ENCODE measurements around the gene P3H1.
"Not testable (repeated sequence)": the region's sequence is repeated elsewhere in the genome, so short reads cannot be mapped to it uniquely, and the experiment has no call there.

Gene P3H1

GRCh38 chr1:42768172-42768571 lies 1.3 kb upstream of the P3H1 start:
- DNase-seq = no peak

- DNase-seq = no peak
Observed at GRCh38 chr1:42767510-42768000, 727 bp upstream of the P3H1 start.

GRCh38 chr1:42765832-42766740 lies 742 bp downstream of the P3H1 start:
- no peak for DNase-seq

- DNase-seq = no peak
Observed at GRCh38 chr1:42765269-42765668, 1.6 kb downstream of the P3H1 start.

- DNase-seq = no peak
Observed at GRCh38 chr1:42762269-42762668, 4.6 kb downstream of the P3H1 start.

DNA sequence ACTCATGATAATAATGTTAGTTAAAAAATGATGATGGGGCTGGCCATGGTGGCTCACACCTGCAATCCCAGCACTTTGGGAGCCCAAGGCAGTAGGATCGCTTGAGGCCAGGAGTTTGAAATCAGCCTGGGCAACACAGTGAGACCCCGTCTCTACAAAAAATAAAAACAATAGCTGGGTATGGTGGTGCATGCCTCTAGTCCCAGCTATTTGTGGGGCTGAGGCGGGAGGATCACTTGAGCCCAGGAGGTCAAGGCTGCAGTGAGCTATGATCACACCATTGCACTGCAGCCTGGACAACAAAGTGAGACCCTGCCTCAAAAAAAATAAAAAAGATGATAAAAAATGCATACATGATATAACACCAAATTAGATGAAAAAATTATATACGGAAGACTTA lies 5.3 kb downstream of the P3H1 start:
- no peak for DNase-seq

- DNase-seq = no peak
Observed at GRCh38 chr1:42759114-42759513, 7.7 kb downstream of the P3H1 start.

- no peak for DNase-seq
Observed at GRCh38 chr1:42758641-42759040, 8.2 kb downstream of the P3H1 start.

DNA sequence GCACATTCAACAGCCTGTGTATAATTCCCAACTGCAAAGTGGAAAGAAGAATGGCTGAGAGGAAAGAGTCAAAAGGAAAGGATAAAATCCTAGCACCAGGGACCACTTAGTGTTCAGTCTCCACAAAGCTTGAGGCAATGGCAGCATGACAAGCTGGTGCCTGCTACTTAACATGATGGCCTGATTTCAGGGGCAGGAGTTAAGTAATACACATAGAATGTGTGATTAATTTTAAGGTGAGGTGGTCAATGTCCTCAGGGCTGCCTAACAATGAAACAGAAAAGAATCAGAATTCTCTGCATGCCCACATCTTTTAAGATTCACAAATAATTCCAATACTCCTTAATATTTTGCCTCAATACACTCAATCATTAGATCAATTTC lies 8.9 kb downstream of the P3H1 start:
- no peak for DNase-seq

- no peak for DNase-seq
Observed at GRCh38 chr1:42756956-42757891, 9.6 kb downstream of the P3H1 start.

DNA sequence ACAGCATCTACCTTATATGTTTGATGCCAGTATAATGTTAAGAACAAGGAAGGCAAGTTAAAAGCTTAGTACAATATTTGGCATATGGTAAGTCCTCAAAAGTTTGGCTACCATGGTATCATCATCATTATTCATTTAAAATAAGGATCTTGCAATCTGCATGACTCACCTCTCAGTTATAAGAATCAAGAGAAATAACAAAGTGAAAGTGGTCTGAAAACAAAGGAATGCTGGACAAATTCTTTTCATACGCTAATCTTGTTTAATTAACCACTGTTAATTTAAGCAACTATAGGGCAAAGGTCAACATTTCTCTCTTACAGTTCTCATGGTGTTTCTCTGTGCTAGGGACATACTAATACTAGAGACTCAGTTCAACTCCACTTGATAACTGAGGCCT lies 13.8 kb downstream of the P3H1 start:
- DNase-seq = no peak

DNA sequence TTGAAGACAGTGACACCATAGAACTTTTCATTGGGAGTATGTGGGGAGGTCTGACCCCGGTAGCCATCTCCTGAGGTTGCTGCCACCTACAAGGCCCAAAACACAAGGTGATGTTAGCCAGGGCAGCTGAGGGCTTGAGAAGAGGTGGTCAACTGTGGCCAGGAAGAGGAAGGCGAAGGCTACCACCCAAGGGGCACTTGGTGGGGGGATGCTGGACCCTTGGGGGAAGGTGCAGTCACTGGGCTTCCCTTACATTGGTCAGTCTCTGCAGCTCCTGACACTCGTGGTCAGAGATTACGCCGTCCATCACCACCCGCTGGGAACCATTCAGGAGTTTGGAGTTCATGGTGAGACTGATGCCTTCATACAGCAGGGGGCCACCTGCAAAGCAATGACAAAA lies 14.5 kb downstream of the P3H1 start:
- DNase-seq = no peak

- DNase-seq = not testable (repeated sequence)
Observed at GRCh38 chr1:42751511-42752070, 15.2 kb downstream of the P3H1 start.

DNA sequence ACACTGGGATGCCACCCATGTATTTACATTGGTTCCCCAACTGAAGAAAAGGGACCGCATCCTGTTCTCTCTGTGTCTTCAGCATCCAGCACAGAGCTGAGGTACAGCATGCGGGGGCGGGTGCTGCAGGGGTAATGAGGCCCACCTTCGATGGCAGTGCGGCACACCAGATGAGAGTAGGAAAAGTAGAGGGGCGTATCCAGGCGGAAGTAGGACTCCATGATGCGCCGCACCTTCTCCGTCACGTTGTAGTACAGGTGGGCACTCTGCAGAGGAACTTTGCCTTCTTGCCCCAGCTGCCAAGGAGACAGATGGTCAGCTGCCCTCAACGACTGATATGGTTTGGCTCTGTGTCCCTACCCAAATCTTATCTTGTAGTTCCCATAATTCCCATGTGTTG lies 16.8 kb downstream of the P3H1 start:
- DNase-seq = no peak

DNA sequence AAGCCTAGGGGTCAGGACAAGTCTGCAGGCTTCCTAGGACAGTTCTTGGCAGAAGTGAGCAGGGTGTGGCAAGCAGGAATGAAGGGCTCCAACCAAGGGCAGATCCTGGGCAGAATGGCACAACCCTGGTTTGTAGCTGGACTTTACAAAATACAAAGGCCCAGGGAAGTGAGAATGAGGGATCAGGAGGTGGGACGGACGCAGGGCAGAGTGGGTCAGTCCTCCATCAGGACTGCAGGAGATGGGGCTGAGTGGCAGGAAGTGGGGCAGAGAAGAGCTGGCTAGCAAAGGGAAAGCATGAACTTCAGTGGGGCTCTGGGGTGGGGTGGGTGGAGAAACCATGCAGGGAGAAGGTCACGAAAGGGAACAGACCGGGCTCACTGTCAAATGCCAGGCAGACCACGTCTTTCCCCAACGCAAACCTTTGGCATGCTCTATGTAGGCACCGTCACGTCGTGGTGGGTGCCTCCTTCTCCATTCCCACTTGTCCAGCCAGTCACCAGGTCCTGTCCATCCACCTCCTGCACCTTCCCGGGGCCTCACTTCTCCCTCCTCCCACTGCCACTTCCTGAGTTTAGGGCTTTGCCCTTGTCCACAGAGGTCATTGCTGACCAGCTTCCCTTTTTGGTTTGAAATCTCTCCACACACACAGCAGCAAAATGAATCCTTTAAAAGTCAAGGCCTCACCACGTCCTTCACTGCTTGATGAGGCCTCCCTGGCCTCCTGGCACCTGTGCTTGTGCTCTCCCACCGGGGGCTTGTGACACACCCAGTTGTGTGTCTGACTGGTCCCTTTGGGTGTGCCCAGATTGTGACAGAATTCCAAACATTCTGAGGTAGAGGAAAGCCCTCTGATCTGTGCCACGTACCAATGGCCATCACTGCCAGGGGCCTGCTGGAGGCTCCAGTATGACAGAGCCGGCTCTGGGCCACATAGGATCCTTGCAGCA lies 18.1 kb downstream of the P3H1 start:
- no peak for DNase-seq

DNA sequence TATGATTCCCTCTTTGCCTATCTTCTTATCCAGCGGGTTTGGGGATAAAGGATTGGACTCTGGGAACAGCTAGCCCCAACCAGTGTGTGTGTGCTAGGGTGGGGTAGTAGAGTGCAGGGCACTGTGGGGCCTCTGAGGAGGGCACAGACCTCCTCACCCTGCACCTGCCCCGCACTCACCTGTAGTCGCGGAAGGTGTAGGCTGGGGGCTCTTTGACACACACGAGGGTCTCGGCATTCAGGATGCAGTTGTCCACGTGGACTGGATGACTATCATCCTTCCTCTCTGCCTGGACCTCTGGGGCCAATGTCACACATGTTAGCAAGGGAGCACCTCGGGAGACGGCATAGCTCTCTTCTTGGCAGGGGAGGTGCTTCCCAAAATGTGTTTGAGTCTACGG lies 18.8 kb downstream of the P3H1 start:
- DNase-seq = no peak

GRCh38 chr1:42747125-42747524 lies 19.7 kb downstream of the P3H1 start:
- DNase-seq = no peak

DNA sequence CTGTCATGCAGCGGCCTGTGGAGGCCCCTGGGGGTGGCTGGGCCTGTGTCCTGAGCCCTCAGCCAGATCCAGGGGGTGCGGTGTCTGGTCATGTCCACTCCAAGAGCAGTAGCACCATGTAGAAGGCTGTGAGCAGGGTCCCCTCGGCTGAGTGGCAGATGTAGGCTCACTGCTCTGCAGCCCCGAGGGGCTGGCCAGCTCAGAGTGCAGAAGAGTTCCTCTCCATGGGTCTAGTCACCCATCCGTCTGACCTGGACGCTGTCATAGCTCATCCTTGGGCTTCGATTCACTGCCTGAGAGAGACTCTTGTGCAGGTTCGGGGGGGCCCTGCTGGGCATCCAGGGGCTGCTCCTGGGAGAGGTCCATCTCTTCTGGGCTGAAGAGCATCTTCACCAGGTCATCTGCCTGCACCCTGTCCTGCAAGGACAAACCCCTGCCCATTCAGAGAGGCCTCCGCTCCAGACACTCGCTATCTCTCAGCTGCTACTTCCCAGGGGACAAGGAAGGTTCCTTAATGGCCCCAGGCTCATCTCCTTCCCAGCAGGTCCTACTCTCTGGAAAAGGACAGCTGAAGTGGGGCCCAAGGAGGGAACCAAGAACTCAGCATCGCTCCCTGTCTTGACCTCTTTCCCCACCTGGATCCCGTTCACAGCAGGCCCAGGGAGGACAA lies 20.3 kb downstream of the P3H1 start:
- DNase-seq = no peak

GRCh38 chr1:42745851-42746250 lies 21.0 kb downstream of the P3H1 start:
- no peak for DNase-seq

- no peak for DNase-seq
Observed at GRCh38 chr1:42744148-42744413, 22.7 kb downstream of the P3H1 start.

- DNase-seq = no peak
Observed at GRCh38 chr1:42743317-42744147, 23.3 kb downstream of the P3H1 start.
